ENCODE measurements around the gene CHST12. TPM values are rescaled to one million over a fixed set of nuclear protein-coding genes. Genes with fewer than 3 reads are reported as not detected.

CHST12 gene
- total RNA-seq, 2 donors from 2014 or later: 14.5 to 18.5 TPM

DNA sequence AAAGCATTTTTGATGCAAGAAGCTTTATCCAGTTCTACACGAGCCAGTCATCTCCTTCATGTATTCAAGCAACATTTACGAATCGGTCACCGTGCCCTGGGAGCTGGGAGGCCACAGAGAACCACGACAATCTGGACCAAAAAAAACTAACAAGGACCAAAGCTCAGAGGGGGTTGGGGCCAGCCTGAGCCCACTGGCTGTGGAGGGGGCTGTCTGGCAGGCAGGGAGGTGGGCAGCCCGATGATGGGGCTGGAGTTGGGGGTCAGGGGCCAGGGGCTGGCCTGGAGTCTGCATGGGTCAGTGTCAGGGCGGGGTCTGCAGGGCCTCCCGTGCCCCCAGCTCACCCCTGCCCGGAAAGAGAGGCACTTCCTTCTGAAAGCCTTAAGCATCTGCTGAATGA, 85.3 kb downstream of the CHST12 start:
- Mint-ChIP-seq H3K9me3 (no peaks in the 10 kb centered on the region), H3K36me3 (ENCODE audit: low read depth) (no peaks in the 10 kb centered on the region), H3K27ac (no peak overlapping the region), H3K27me3 (ENCODE audit: insufficient read depth) (no peaks in the 10 kb centered on the region), H3K4me3 (no peak overlapping the region), H3K4me1 (no peaks in the 10 kb centered on the region)
- 78 to 88% methylated on average over 7 to 9 of the region's 9 CpGs for WGBS, 2 experiments (ENCODE audit: insufficient coverage in 1 of 2, insufficient read length in 1 of 2)
- H3K27ac ChIP-seq (ENCODE audit: low read depth, low read length): no peak overlapping the region
- H3K9ac ChIP-seq (ENCODE audit: extremely low read depth, low read length, poor library complexity, severe bottlenecking): no peak overlapping the region
- no peaks in the 10 kb centered on the region for H3K36me3 ChIP-seq (ENCODE audit: control insufficient read depth, insufficient read depth, low read length)
- H3K4me3 ChIP-seq (ENCODE audit: low read length): no peak overlapping the region
- TF ChIP-seq, protein P1, sequence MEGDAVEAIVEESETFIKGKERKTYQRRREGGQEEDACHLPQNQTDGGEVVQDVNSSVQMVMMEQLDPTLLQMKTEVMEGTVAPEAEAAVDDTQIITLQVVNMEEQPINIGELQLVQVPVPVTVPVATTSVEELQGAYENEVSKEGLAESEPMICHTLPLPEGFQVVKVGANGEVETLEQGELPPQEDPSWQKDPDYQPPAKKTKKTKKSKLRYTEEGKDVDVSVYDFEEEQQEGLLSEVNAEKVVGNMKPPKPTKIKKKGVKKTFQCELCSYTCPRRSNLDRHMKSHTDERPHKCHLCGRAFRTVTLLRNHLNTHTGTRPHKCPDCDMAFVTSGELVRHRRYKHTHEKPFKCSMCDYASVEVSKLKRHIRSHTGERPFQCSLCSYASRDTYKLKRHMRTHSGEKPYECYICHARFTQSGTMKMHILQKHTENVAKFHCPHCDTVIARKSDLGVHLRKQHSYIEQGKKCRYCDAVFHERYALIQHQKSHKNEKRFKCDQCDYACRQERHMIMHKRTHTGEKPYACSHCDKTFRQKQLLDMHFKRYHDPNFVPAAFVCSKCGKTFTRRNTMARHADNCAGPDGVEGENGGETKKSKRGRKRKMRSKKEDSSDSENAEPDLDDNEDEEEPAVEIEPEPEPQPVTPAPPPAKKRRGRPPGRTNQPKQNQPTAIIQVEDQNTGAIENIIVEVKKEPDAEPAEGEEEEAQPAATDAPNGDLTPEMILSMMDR (conservative IDR thresholded peaks at IDR 0.05): no peak
- no peaks in the 10 kb centered on the region for H3K27me3 ChIP-seq (ENCODE audit: control insufficient read depth, insufficient read depth, low read length, poor library complexity, severe bottlenecking)
- H3K4me1 ChIP-seq (ENCODE audit: control insufficient read depth, insufficient read depth, low read length): no peaks in the 10 kb centered on the region
- DNase-seq: no peak
- H3K9me3 ChIP-seq (ENCODE audit: control insufficient read depth, low read length): no peaks in the 10 kb centered on the region

DNA sequence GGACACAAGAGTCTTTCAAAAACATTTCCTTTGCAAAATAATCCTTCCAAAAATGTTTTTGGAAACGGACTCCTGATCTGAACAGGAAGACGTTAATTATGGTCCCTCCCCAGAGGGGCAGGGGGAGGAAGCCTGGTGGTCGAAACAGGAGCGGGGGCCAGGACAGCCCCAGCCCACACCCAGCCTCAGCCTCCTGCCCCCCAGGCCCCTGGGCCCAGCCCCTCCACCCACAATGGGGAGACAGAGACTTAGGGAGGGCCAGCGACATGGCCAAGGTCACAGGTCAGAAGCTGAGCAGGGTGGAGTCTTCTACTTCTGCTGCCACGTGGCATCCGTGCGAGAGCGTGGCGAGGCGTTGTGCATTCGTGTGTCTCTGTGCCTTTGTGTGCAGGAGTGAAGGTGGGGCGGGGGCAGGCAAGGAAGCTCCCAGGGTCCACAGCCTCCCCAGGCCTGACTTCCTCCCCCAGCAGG, 86.8 kb downstream of the CHST12 start:
- Histone ChIP-seq H3K9me3 (ENCODE audit: control insufficient read depth, low read length) (no peaks in the 10 kb centered on the region), H3K4me1 (ENCODE audit: control insufficient read depth, insufficient read depth, low read length) (no peaks in the 10 kb centered on the region), H3K4me3 (ENCODE audit: low read length) (no peak overlapping the region), H3K27ac (ENCODE audit: low read depth, low read length) (no peak overlapping the region), H3K36me3 (ENCODE audit: control insufficient read depth, insufficient read depth, low read length) (no peaks in the 10 kb centered on the region), H3K27me3 (ENCODE audit: control insufficient read depth, insufficient read depth, low read length, poor library complexity, severe bottlenecking) (no peaks in the 10 kb centered on the region), H3K9ac (ENCODE audit: extremely low read depth, low read length, poor library complexity, severe bottlenecking) (no peak overlapping the region)
- H3K9me3 Mint-ChIP-seq: no peaks in the 10 kb centered on the region
- H3K27me3 Mint-ChIP-seq (ENCODE audit: insufficient read depth): no peaks in the 10 kb centered on the region
- no peaks in the 10 kb centered on the region for H3K4me1 Mint-ChIP-seq
- no peak overlapping the region for H3K4me3 Mint-ChIP-seq
- no peak for DNase-seq
- 94% methylated on average over 13 of the region's 13 CpGs; no CpG with 5 or more reads in 1 of the 2 experiments for WGBS, 2 experiments (ENCODE audit: insufficient coverage in 1 of 2, insufficient read length in 1 of 2)
- TF ChIP-seq, protein P1 (conservative IDR thresholded peaks at IDR 0.05): no peak
- H3K27ac Mint-ChIP-seq: no peak overlapping the region
- H3K36me3 Mint-ChIP-seq (ENCODE audit: low read depth): no peaks in the 10 kb centered on the region

DNA sequence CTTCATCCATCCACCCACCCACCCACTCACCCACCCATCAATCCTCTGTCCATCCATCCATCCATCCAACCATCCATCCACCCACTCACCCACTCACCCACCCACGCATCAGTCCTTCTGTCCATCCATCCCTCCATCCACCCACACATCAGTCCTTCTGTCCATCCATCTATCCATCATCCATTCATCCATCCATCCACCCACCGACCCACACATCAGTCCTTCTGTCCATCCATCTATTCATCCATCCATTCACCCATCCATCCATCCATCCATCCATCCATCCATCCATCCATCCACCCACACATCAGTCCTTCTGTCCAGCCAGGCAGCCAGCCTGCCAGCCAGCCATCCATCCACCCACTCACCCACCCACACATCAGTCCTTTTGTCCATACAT, 88.6 kb downstream of the CHST12 start:
- Mint-ChIP-seq H3K27me3 (ENCODE audit: insufficient read depth) (no peaks in the 10 kb centered on the region), H3K4me3 (no peak overlapping the region), H3K36me3 (ENCODE audit: low read depth) (no peaks in the 10 kb centered on the region), H3K27ac (no peak overlapping the region), H3K9me3 (no peaks in the 10 kb centered on the region), H3K4me1 (peaks cover 3% of the 10 kb centered on the region)
- H3K27ac ChIP-seq (ENCODE audit: low read depth, low read length): no peak overlapping the region
- WGBS, 2 experiments (ENCODE audit: insufficient coverage in 1 of 2, insufficient read length in 1 of 2): 89 to 100% methylated on average over 2 of the region's 2 CpGs
- no peaks in the 10 kb centered on the region for H3K27me3 ChIP-seq (ENCODE audit: control insufficient read depth, insufficient read depth, low read length, poor library complexity, severe bottlenecking)
- H3K36me3 ChIP-seq (ENCODE audit: control insufficient read depth, insufficient read depth, low read length): no peaks in the 10 kb centered on the region
- no peak overlapping the region for H3K9ac ChIP-seq (ENCODE audit: extremely low read depth, low read length, poor library complexity, severe bottlenecking)
- no peak overlapping the region for H3K4me3 ChIP-seq (ENCODE audit: low read length)
- H3K9me3 ChIP-seq (ENCODE audit: control insufficient read depth, low read length): no peaks in the 10 kb centered on the region
- no peak for DNase-seq
- TF ChIP-seq, protein P1 (conservative IDR thresholded peaks at IDR 0.05): no peak
- peaks cover 4% of the 10 kb centered on the region for H3K4me1 ChIP-seq (ENCODE audit: control insufficient read depth, insufficient read depth, low read length)
